T-helper 22 cell (primary cell): ENCODE measurements around the gene SCAI.
"Not testable (repeated sequence)": the region's sequence is repeated elsewhere in the genome, so short reads cannot be mapped to it uniquely, and the experiment has no call there.

Source experiments
- DNase-seq: peaks from one replicate; pipeline ENCODE4 v3.0.0-alpha.2; 2020; ENCODE audit warnings: low read depth

SCAI gene

DNA sequence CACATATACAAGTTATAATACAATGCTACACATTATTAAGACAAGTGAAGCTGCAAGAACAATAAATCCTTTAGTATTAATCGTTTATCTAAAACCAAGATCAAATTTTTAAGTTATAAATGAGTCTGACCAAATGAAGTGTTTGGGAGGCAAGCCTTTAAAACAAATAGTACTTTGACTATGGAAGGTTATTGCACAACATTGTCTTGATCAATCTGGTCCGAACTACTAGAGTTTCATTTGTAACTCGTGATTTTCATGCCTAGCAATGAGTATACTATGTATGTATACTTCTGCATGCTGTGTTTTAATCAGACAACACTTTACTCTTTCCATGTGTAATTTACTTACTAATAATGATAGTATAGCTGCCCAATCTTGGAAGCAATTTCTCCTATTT is 115.3 kb downstream of the SCAI start:
- no peak for DNase-seq

- DNase-seq: no peak
Measured at GRCh38 chr9:125024917-125025316, 118.4 kb downstream of the SCAI start.

DNA sequence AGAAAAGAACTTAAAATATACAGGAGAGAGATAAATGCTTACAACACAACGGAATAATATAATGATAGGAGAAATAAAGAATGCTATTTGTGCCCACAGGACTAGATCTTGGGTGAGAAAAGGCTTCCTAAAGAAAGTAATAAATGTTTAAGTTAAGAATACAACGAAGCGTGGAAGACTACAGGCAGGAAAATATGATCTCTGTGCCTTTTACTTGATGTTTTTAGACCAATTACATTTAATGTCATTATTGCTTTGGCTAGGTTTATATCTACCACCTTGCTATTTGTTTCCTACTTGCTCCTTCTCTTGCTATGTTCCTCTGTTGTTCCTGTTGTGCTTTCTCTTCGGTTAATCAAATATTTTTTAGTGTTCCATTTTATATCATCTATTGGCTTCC is 122.3 kb downstream of the SCAI start:
- no peak for DNase-seq

DNA sequence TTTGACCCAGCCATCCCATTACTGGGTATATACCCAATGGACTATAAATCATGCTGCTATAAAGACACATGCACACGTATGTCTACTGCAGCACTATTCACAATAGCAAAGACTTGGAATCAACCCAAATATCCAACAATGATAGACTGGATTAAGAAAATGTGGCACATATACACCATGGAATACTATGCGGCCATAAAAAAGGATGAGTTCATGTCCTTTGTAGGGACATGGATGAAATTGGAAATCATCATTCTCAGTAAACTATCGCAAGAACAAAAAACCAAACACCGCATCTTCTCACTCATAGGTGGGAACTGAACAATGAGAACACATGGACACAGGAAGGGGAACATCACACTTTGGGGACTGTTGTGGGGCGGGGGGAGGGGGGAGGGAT is 127.7 kb downstream of the SCAI start:
- not testable (repeated sequence) for DNase-seq

DNA sequence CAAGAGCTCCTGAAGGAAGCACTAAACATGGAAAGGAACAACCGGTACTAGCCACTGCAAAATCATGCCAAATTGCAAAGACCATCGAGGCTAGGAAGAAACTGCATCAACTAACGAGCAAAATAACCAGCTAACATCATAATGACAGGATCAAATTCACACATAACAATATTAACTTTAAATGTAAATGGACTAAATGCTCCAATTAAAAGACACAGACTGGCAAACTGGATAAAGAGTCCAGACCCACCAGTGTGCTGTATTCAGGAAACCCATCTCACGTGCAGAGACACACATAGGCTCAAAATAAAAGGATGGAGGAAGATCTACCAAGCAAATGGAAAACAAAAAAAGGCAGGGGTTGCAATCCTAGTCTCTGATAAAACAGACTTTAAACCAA is 131.3 kb downstream of the SCAI start:
- DNase-seq: not testable (repeated sequence)

GRCh38 chr9:125008599-125008998 is 134.7 kb downstream of the SCAI start:
- no peak for DNase-seq

DNA sequence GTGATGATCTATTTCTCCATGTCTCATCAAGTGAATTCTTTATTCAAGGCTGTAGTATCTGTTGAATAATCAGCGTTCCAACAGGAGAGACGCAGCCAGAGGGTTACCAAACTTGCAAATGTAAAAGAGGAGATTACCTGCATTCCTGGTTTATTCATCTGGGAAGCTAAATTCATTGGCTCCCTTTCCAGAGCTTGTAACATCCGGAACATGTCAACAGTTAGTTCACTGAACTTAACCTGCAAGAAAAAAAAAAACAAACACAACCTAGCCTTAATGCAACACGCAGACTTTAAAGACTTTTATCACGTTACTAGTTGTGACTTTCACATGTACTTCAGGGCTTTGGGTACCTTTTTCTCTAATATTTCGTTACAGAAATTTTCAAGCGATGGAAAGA is 140.0 kb downstream of the SCAI start:
- no peak for DNase-seq

- no peak for DNase-seq
Measured at GRCh38 chr9:124983698-124984097, 159.6 kb downstream of the SCAI start.

DNA sequence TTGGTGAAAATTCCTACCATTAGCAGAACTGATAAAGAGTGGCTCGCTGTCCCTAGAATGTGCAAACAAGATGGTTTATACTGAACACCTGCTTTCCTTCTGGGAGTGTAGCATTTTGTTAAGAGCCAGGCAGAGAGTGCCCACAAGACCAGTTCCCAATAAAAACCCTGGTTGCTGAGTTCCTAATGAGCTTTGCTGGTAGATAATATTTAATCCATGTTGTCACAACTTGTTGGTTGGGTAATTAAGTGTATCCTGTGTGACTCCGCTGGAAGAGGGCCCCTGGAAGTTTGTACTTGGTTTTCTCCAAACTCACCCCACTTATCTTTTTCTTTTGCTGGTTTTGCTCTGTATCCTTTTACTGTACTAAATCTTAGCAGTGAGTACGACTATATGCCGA is 162.9 kb downstream of the SCAI start:
- no peak for DNase-seq

GRCh38 chr9:124975131-124975530 is 168.2 kb downstream of the SCAI start:
- DNase-seq: no peak

DNA sequence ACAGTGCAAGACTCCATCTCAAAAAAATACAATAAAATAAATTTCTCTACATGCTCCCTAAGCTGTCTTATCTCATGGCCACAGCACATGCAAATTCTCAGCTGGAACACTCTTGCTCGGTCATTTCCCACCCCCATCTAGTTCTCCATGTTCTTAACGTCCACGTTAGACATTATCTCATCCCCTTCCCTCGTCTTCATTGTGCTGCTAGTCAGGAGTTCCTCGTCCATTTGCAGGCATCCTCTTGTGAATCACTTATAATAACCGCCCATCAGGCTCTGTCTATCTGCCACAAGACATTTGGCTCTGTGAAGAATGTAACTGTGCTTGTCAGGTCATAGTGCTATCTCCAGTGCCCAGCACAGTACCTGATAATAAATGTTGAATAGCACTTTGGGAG is 169.5 kb downstream of the SCAI start:
- no peak for DNase-seq

DNA sequence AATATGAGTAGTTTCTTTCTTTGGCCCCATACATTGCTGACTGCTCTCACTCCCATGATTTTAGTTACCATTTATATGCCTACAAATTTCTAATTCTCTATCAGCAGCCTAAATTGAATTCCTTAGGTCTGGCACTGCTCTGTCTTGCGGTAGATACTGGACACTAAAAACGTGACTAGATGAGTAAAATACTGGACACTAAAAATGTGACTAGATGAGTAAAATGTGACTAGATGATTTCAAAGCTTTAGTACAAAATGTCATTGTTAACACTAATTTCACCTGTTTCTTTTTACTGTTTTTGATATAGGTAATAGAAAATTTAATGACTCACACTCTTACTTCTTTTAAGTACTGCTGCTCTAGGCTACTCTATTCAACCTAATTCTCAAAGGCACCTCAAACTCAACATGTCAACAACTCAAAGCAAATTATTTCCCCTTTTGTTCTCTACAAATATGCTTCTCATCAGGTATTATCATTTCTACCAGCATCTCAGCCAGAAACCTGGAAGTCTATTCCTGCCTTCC is 171.0 kb downstream of the SCAI start:
- no peak for DNase-seq

DNA sequence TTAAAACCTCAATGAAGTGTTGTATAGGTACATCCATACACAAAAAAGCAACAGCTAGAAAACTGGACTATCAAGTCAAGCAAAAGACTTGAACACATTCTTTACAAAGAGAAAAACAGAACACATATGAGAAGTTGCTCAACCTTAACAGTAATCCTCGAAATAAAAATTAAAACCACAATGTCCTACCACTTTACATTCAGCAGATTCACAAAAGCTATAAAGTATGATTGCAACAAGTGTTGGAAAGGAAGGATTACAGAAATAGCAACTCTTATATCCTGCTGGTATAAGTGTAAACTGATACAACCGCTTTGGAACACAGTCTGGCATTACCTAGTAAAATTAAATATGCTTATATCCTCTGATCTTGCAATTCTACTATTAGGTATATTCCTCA is 173.9 kb downstream of the SCAI start:
- no peak for DNase-seq

DNA sequence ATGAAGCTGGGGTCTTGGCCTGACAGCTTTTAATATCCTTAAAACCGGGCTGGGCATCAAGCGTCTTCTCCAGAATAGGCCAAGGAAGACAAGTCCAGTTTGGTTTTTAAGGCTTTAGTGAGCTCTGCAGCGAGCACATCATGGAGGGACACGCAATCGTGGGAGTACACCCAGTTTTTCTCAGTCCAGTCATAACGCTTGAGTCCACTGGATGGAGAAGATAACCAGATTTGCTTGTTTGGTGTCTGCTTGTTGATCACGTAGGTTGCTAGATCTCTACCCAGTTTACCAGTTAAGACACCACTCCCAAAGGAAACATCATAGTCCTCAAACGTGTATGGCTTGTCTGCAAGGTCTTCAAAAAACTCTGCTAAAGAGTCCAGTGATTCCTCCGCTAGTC is 175.1 kb downstream of the SCAI start:
- no peak for DNase-seq

DNA sequence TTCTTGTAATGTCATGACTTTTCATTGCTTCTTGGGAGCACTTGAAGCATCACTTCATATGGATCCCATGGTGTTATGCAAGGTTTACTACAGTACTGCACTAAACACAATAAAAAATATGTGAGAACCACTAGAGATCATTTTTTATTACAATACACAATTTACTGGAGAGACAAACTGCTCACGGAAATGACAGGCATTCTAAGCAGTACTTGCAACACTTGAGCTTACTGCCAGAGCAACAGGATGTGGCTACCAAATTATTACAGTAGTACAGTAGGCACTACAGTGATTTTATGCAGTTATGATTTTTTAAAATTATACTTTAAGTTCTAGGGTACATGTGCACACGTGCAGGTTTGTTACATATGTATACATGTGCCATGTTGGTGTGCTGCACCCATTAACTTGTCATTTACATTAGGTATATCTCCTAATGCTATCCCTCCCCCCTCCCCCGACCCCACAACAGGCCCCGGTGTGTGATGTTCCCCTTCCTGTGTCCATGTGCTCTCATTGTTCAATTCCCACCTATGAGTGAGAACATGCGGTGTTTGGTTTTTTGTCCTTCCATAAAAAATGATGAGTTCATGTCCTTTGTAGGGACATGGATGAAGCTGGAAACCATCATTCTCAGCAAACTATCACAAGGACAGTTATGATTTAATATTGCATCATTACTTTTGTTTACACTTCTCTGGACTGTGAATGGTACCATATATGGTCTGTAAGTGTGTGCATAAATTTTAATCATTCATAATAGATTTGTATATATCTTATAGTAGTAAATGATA is 177.4 kb downstream of the SCAI start:
- DNase-seq: not testable (repeated sequence)

DNA sequence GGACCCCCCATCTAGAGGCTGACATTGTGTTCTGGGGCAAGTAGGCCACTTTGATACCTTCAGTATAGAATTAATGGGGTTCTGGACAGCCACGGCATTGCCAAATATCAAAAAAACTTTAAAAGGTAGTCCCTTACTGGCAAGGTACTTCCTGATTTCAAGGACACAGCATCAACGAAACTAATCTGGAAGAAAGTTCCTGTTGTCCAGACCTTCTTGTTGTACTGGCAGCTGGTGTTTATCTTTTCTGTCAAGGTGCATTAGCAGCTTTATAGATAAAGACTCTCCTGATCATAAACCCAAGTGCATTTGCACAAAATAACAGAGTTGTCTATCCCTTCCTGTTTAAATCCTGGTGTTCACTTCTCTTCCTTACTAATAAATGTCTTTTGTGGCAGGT is 178.7 kb downstream of the SCAI start:
- no peak for DNase-seq

GRCh38 chr9:124964056-124964455 is 179.3 kb downstream of the SCAI start:
- DNase-seq: no peak

DNA sequence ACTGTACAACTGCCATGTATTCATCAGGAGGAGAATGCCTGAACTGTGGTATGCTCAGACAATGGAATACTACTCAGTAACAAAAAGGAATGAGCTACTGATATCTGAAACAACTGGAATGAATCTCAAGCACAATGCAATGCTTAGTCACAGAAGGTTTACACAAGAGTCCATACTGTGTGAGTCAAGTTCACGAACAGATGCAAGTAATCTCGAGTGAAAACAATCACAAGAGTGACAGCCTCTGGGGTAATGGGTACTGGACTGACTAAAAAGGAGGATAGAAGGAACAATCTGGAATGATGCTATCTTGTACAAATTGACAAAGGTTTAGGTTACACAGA is 182.9 kb downstream of the SCAI start:
- no peak for DNase-seq

DNA sequence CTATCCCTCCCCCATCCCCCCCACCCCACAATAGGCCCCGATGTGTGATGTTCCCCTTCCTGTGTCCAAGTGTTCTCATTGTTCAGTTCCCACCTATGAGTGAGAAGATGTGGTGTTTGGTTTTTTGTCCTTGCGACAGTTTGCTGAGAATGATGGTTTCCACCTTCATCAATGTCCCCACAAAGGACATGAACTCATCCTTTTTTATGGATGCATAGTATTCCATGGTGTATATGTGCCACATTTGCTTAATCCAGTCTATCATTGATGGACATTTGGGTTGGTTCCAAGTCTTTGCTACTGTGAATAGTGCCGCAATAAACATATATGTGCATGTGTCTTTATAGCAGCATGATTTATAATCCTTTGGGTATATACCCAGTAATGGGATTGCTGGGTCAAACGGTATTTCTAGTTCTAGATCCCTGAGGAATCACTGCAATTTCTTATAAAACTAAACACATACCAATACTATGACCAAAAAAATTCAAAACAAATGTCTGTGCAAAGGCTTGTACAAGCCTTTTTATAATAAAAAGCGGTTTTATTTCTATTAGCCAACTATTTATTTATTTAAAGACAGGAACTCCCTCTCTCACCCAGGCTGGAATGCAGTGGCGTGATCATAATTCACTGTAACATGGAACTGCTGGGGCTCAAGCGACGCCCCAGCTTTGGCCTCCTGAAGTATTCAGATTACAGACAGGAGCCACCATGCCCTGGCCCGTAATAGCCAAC is 183.5 kb downstream of the SCAI start:
- not testable (repeated sequence) for DNase-seq

- DNase-seq: no peak
Measured at GRCh38 chr9:124954255-124954654, 189.1 kb downstream of the SCAI start.

DNA sequence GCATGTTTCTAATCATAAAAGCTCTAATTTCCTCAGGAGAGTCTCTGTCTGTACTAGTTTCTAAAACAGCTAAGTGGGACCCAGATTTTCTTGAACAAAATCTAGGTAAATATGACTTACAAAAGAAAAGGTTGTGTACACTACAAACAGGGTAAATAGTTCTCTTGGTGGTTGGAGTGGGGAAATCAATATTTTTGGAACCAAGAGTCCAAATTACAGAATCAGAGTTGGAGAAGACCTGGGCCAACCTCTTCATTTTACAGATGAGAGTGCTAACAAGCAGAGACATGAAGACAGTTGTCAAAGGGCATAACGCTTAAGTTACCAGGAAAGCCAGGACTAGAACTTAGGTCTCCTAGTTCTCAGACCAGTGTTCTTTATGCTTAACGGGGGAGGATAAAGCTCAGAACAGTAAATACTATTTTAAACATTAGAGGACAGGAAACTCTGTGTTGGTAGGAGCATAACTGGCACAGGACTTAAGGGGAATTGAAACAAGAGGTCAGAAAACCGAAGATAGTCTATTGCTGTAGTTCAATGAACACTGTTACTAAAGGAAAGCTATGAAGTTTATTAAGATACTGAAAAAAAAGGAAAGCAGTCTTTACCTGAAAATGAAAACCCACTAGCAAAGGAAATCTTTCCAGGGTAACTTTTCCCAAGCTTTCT is 193.1 kb downstream of the SCAI start:
- no peak for DNase-seq

GRCh38 chr9:124949387-124949786 is 193.9 kb downstream of the SCAI start:
- DNase-seq: no peak
